RWPE2 (cell line): ENCODE results near the gene RABL3.

ENCODE experiments used
- ATAC-seq: fragments of 200-7000 bp; cut with Tn5 transposase; 3 replicates; pipeline ENCODE4 v1.9.1; 2021; ENCODE audit warnings: low read depth
- DNase-seq: peaks from one replicate; pipeline ENCODE4 v3.0.0-alpha.2; 2020; ENCODE audit warnings: low spot score
- H3K27ac ChIP-seq: fragments of 450-650 bp; 2 replicates; pipeline ENCODE4 v1.5.1; 2017; ENCODE audit warnings: mild to moderate bottlenecking; ENCODE audit not compliant: poor library complexity, severe bottlenecking
- H3K27me3 ChIP-seq: fragments of 250-450 bp; sonication (Bioruptor Pico); 2 replicates; pipeline ENCODE4 v1.5.1; 2021; ENCODE audit warnings: mild to moderate bottlenecking, moderate library complexity; ENCODE audit not compliant: insufficient read depth, poor library complexity, severe bottlenecking
- H3K36me3 ChIP-seq: fragments of 250-450 bp; sonication (Bioruptor Pico); 2 replicates; pipeline ENCODE4 v1.5.1; 2020; ENCODE audit warnings: low read depth, mild to moderate bottlenecking, moderate library complexity
- H3K4me1 ChIP-seq: fragments of 250-450 bp; sonication (Bioruptor Pico); 2 replicates; pipeline ENCODE4 v1.5.1; 2021; ENCODE audit warnings: mild to moderate bottlenecking, moderate library complexity; ENCODE audit not compliant: insufficient read depth, poor library complexity, severe bottlenecking
- H3K4me3 ChIP-seq: fragments of 250-450 bp; sonication (Bioruptor Pico); 2 replicates; pipeline ENCODE4 v1.5.1; 2021; ENCODE audit warnings: mild to moderate bottlenecking, moderate library complexity; ENCODE audit not compliant: severe bottlenecking
- H3K9me3 ChIP-seq: fragments of 250-450 bp; sonication (Bioruptor Pico); 2 replicates; pipeline ENCODE4 v1.5.1; 2021; ENCODE audit warnings: mild to moderate bottlenecking, moderate library complexity; ENCODE audit not compliant: severe bottlenecking
- CTCF ChIP-seq: fragments of 450-650 bp; IDR thresholded peaks from one replicate; pipeline ENCODE4 v1.5.1; 2017; ENCODE audit warnings: mild to moderate bottlenecking, moderate library complexity; ENCODE audit not compliant: poor library complexity, severe bottlenecking

Gene RABL3

GRCh38 chr3:120752865-120753264 is 10.5 kb upstream of the RABL3 start:
- H3K27ac ChIP-seq, result no peak overlapping the region
- TF ChIP-seq CTCF, result no peak
- no peaks in the 10 kb centered on the region for H3K9me3 ChIP-seq
- ATAC-seq (no peak), DNase-seq (no peak)
- H3K4me3 ChIP-seq, result no peak overlapping the region
- no peaks in the 10 kb centered on the region for H3K27me3 ChIP-seq
- no peaks in the 10 kb centered on the region for H3K4me1 ChIP-seq
- H3K36me3 ChIP-seq, result peaks cover 52% of the 10 kb centered on the region

- no peak for TF ChIP-seq CTCF
- Histone ChIP-seq H3K4me1 (no peaks in the 10 kb centered on the region), H3K36me3 (peaks cover 52% of the 10 kb centered on the region), H3K27me3 (no peaks in the 10 kb centered on the region), H3K27ac (no peak overlapping the region), H3K9me3 (no peaks in the 10 kb centered on the region), H3K4me3 (no peak overlapping the region)
- no peak for ATAC-seq
- DNase-seq, result no peak
Measured at GRCh38 chr3:120752230-120752629, 9.9 kb upstream of the RABL3 start.

- no peaks in the 10 kb centered on the region for H3K27me3 ChIP-seq
- H3K9me3 ChIP-seq, result no peaks in the 10 kb centered on the region
- DNase-seq (no peak), ATAC-seq (no peak)
- no peak overlapping the region for H3K4me3 ChIP-seq
- peaks cover 36% of the 10 kb centered on the region for H3K36me3 ChIP-seq
- H3K27ac ChIP-seq, result no peak overlapping the region
- no peaks in the 10 kb centered on the region for H3K4me1 ChIP-seq
- no peak for TF ChIP-seq CTCF
Measured at GRCh38 chr3:120749843-120750242, 7.5 kb upstream of the RABL3 start.

- H3K36me3 ChIP-seq, result peaks cover 3% of the 10 kb centered on the region
- no peaks in the 10 kb centered on the region for H3K27me3 ChIP-seq
- TF ChIP-seq CTCF, result no peak
- H3K9me3 ChIP-seq, result no peaks in the 10 kb centered on the region
- peaks cover 9% of the 10 kb centered on the region for H3K4me1 ChIP-seq
- DNase-seq (no peak), ATAC-seq (no peak)
- H3K4me3 ChIP-seq, result no peak overlapping the region
- H3K27ac ChIP-seq, result no peak overlapping the region
Measured at GRCh38 chr3:120745466-120745865, 3.1 kb upstream of the RABL3 start.

- 0 out of 2 replicates have a peak, but pooled peaks cover 5% of the 10 kb centered on the region for H3K36me3 ChIP-seq
- no peaks in the 10 kb centered on the region for H3K9me3 ChIP-seq
- H3K4me1 ChIP-seq, result peaks cover 9% of the 10 kb centered on the region
- ATAC-seq (no peak), DNase-seq (no peak)
- TF ChIP-seq CTCF, result no peak
- peak overlapping the region; percentile 89 for H3K4me3 ChIP-seq
- peak overlapping the region; percentile 69 for H3K27ac ChIP-seq
- no peaks in the 10 kb centered on the region for H3K27me3 ChIP-seq
Measured at GRCh38 chr3:120743556-120744195, 1.4 kb upstream of the RABL3 start.
